A549 (cell line): ENCODE measurements around the gene MEF2A. TPM values are rescaled to one million over a fixed set of nuclear protein-coding genes. Genes with fewer than 3 reads are reported as not detected.

Experiments
- ATAC-seq, 2 experiments: fragments of 200-7000 bp in 1 of 2; fragments of >200 bp in 1 of 2; cut with Nextera tagmentation in 1 of 2; cut with Tn5 transposase in 1 of 2; 3 replicates each; pipeline versions ENCODE4 v1.8.0 to v1.9.1; 2018 to 2020; ENCODE audit warnings: mild to moderate bottlenecking in 1 of 2, moderate library complexity in 1 of 2
- CTCF ChIA-PET: fragments of 300-600 bp; sonication (Branson Sonifier 250); formaldehyde crosslinking; extraction: SDS; loops from one replicate; lab custom pipeline; 2021; ENCODE audit warnings: antibody characterized with exemption, inconsistent platforms; lab: Yijun Ruan, JAX
- POLR2A ChIA-PET: fragments of 350-600 bp; formaldehyde crosslinking; extraction: SDS; loops from one replicate; lab custom pipeline; 2021; ENCODE audit warnings: antibody characterized with exemption, inconsistent platforms; lab: Yijun Ruan, JAX
- DNase-seq, 2 experiments: peaks; one replicate each; pipeline versions ENCODE4 v3.0.0 to v3.0.0-alpha.2; 2011 to 2016; ENCODE audit warnings: low read depth in 1 of 2, low spot score in 1 of 2
- FAIRE-seq: peaks from 2 replicates; lab custom pipeline; 2011; peaks lifted over from hg19 to GRCh38; lab: Jason Lieb, UNC
- H3K27ac ChIP-seq, 2 experiments: fragments of >200 bp; sonication (Bioruptor Twin); formaldehyde crosslinking; 3 replicates each; pipeline ENCODE4 v1.5.1; 2016 to 2017
- H3K4me1 ChIP-seq: fragments of >200 bp; sonication (Bioruptor Twin); formaldehyde crosslinking; 3 replicates; pipeline ENCODE4 v1.6.1; 2016
- H3K4me2 ChIP-seq: fragments of >200 bp; sonication (Bioruptor Twin); formaldehyde crosslinking; 3 replicates; pipeline ENCODE4 v1.6.1; 2016
- H3K4me3 ChIP-seq: fragments of >200 bp; sonication (Bioruptor Twin); formaldehyde crosslinking; 3 replicates; pipeline ENCODE4 v1.5.1; 2016
- H3K9me3 ChIP-seq: fragments of >200 bp; sonication (Bioruptor Twin); formaldehyde crosslinking; 3 replicates; pipeline ENCODE4 v1.6.1; 2016
- ATOH8 ChIP-seq: fragments of 250-450 bp; sonication (Bioruptor Pico); IDR thresholded peaks from 2 replicates; pipeline ENCODE4 v1.5.0; 2020; ENCODE audit warnings: low read depth, mild to moderate bottlenecking, moderate library complexity
- BCL3 ChIP-seq: fragments of >200 bp; sonication (Bioruptor Twin); formaldehyde crosslinking; IDR thresholded peaks from 3 replicates; pipeline ENCODE4 v1.6.1; 2016
- BHLHE40 ChIP-seq: IDR thresholded peaks from 2 replicates; pipeline ENCODE4 v1.6.1; 2012; ENCODE audit warnings: low read depth, low read length, inconsistent platforms
- CBX2 ChIP-seq: fragments of 200-600 bp; sonication (generic); IDR thresholded peaks from 2 replicates; pipeline ENCODE4 v1.6.1; 2016; ENCODE audit warnings: low read depth, mild to moderate bottlenecking, borderline replicate concordance
- CHD2 ChIP-seq: fragments of 150-350 bp; IDR thresholded peaks from 2 replicates; pipeline ENCODE4 v1.6.1; 2014; ENCODE audit warnings: low read length; ENCODE audit not compliant: partially characterized antibody
- CHD4 ChIP-seq: fragments of 200-600 bp; sonication (generic); IDR thresholded peaks from 2 replicates; pipeline ENCODE4 v1.6.1; 2016; ENCODE audit warnings: antibody characterized with exemption, mild to moderate bottlenecking, borderline replicate concordance
- E2F6 ChIP-seq: IDR thresholded peaks from 2 replicates; pipeline ENCODE4 v1.6.1; 2012; ENCODE audit warnings: low read depth, borderline replicate concordance
- EHF ChIP-seq: fragments of 250-450 bp; sonication (Bioruptor Pico); IDR thresholded peaks from 2 replicates; pipeline ENCODE4 v1.5.0; 2020; ENCODE audit warnings: mild to moderate bottlenecking
- HMGXB4 ChIP-seq: fragments of 250-450 bp; sonication (Bioruptor Pico); IDR thresholded peaks from 2 replicates; pipeline ENCODE4 v1.5.0; 2021; ENCODE audit warnings: mild to moderate bottlenecking, moderate library complexity, borderline replicate concordance
- HOXB13 ChIP-seq: fragments of 250-450 bp; sonication (Bioruptor Pico); IDR thresholded peaks from 2 replicates; pipeline ENCODE4 v1.5.0; 2020; ENCODE audit warnings: low read depth, mild to moderate bottlenecking, moderate library complexity
- HOXB5 ChIP-seq: fragments of 250-450 bp; sonication (Bioruptor Pico); IDR thresholded peaks from 2 replicates; pipeline ENCODE4 v1.5.0; 2020; ENCODE audit warnings: mild to moderate bottlenecking, moderate library complexity
- JUN ChIP-seq, 2 experiments: fragments of >200 bp; sonication (Bioruptor Twin); formaldehyde crosslinking; IDR thresholded peaks; 2 replicates in 1 of 2; 3 replicates in 1 of 2; pipeline ENCODE4 v1.6.1; 2016 to 2017
- JUNB ChIP-seq: fragments of >200 bp; sonication (Bioruptor Twin); formaldehyde crosslinking; IDR thresholded peaks from 2 replicates; pipeline ENCODE4 v1.6.1; 2016
- KDM5A ChIP-seq: fragments of 200-600 bp; sonication (generic); IDR thresholded peaks from 2 replicates; pipeline ENCODE4 v1.6.1; 2016; ENCODE audit warnings: antibody characterized with exemption, mild to moderate bottlenecking
- MAX ChIP-seq: IDR thresholded peaks from 2 replicates; pipeline ENCODE4 v1.6.1; 2012
- NFE2L2 ChIP-seq: fragments of 150-350 bp; conservative IDR thresholded peaks from 2 replicates; pipeline ENCODE4 v1.6.1; 2014; ENCODE audit warnings: low read length
- NR3C1 ChIP-seq: fragments of >200 bp; sonication (Bioruptor Twin); formaldehyde crosslinking; IDR thresholded peaks from 3 replicates; pipeline ENCODE4 v1.6.1; 2017
- PBX3 ChIP-seq: IDR thresholded peaks from 2 replicates; pipeline ENCODE4 v1.6.1; 2012
- RCOR1 ChIP-seq: fragments of 150-350 bp; IDR thresholded peaks from 2 replicates; pipeline ENCODE4 v1.6.1; 2014; ENCODE audit warnings: antibody characterized with exemption, low read length, low read depth
- REST ChIP-seq: fragments of 200-600 bp; sonication (generic); IDR thresholded peaks from 2 replicates; pipeline ENCODE4 v1.6.1; 2016; ENCODE audit warnings: antibody characterized with exemption, mild to moderate bottlenecking, moderate library complexity
- SMC3 ChIP-seq: fragments of >200 bp; sonication (Bioruptor Twin); formaldehyde crosslinking; IDR thresholded peaks from 3 replicates; pipeline ENCODE4 v1.6.1; 2018; ENCODE audit warnings: inconsistent platforms
- TFCP2L1 ChIP-seq: fragments of 250-450 bp; sonication (Bioruptor Pico); IDR thresholded peaks from 2 replicates; pipeline ENCODE4 v1.5.0; 2021; ENCODE audit warnings: mild to moderate bottlenecking
- TP53 ChIP-seq: fragments of 250-450 bp; sonication (Bioruptor Pico); IDR thresholded peaks from 2 replicates; pipeline ENCODE4 v1.5.0; 2021; ENCODE audit warnings: mild to moderate bottlenecking, moderate library complexity
- USF2 ChIP-seq: fragments of 450-650 bp; IDR thresholded peaks from 2 replicates; pipeline ENCODE4 v1.6.1; 2014; ENCODE audit warnings: antibody characterized with exemption
- WGBS: methylation state at CpG from one replicate; pipeline ENCODE4 v1.1.6; 2017; ENCODE audit errors: missing lambda C conversion rate; 5-methylcytosine and 5-hydroxymethylcytosine counted together
- polyA plus RNA-seq, 4 experiments: library from polyadenylated mRNA; depleted of rRNA in 3 of 4; stranded (reverse); fragments of >200 nt; fragmentation: RNase III in 1 of 4; extraction: RNeasy Plus Mini Kit Qiagen cat#74134 plus additional on column Dnase treatment in 1 of 4; gene quantifications; 2 replicates in 3 of 4; 3 replicates in 1 of 4; pipeline ENCODE4 v1.2.3, GENCODE V29; 2011 to 2017

MEF2A gene
- polyA plus RNA-seq, 2 of the 4 experiments (the other 2 are of a cell fraction) = 15.0 to 43.4 TPM

- Histone ChIP-seq H3K9me3 (no peaks in the 10 kb centered on the region), H3K27ac (no peak overlapping the region), H3K4me2 (no peak overlapping the region), H3K4me1 (no peaks in the 10 kb centered on the region; the same call in 2 of the 3 replicates), H3K4me3 (no peak overlapping the region)
- FAIRE-seq (no peak), DNase-seq (no peak), ATAC-seq (no peak)
- ChIA-PET CTCF (no interaction called here), POLR2A (no interaction called here)
- WGBS = 88% methylated on average over 3 of the region's 3 CpGs
- TF ChIP-seq NR3C1 = no peak
- no peak for TF ChIP-seq BCL3
- TF ChIP-seq KDM5A = no peak
- TF ChIP-seq CBX2 = no peak
- TF ChIP-seq TP53 = no peak
- TF ChIP-seq CHD2 = no peak
- TF ChIP-seq MAX = no peak
- TF ChIP-seq EHF (CRISPR knock-in tag) = no peak
- no peak for TF ChIP-seq JUNB
- TF ChIP-seq REST = no peak
- TF ChIP-seq HMGXB4 (CRISPR knock-in tag) = no peak
- TF ChIP-seq PBX3 = no peak
- TF ChIP-seq BHLHE40 = no peak
- TF ChIP-seq ATOH8 (CRISPR knock-in tag) = no peak
- no peak for TF ChIP-seq HOXB5
- no peak for TF ChIP-seq TFCP2L1 (CRISPR knock-in tag)
- TF ChIP-seq SMC3 = no peak
- TF ChIP-seq HOXB13 = no peak
- TF ChIP-seq, all 56 proteins: peak for 0
These were observed 68.8 kb downstream of the MEF2A start for GRCh38 chr15:99634576-99634975.

GRCh38 chr15:99635145-99635544, 69.4 kb downstream of the MEF2A start:
- H3K4me3 ChIP-seq = no peak overlapping the region
- no peaks in the 10 kb centered on the region for H3K9me3 ChIP-seq
- POLR2A ChIA-PET = no interaction called here
- FAIRE-seq (no peak), DNase-seq (no peak), ATAC-seq (no peak)
- WGBS = 92% methylated on average over 3 of the region's 3 CpGs
- no peak overlapping the region for H3K27ac ChIP-seq
- CTCF ChIA-PET = no interaction called here
- H3K4me1 ChIP-seq = no peaks in the 10 kb centered on the region
- no peak overlapping the region for H3K4me2 ChIP-seq
- TF ChIP-seq MAX (no peak), JUN (IDR thresholded peaks at IDR 0.05) (no peak), USF2 (no peak), E2F6 (no peak), NFE2L2 (no peak), HOXB13 (no peak), CHD4 (no peak), BCL3 (no peak), RCOR1 (no peak), EHF (CRISPR knock-in tag) (no peak), SMC3 (no peak)
